Measurements from ENCODE around the gene ORM2. TPM values are rescaled to one million over a fixed set of nuclear protein-coding genes. Genes with fewer than 3 reads are reported as not detected.

The ORM2 gene
- total and polyA plus RNA-seq, 9 of the 15 experiments (the other 6 are each of a cell fraction or from before 2014, with no cell fraction given): 0.98 TPM; not detected in 8

- TF ChIP-seq NRF1 (conservative IDR thresholded peaks at IDR 0.05 in 1 of 2, IDR thresholded peaks at IDR 0.05 in 1 of 2) (peak; percentile 17 to 21; a peak in 1 of 4 replicates), ATF7 (IDR thresholded peaks at IDR 0.05) (peak; percentile 22; the same call in 1 of the 2 replicates), PBX2 (CRISPR knock-in tag; IDR thresholded peaks at IDR 0.05; ENCODE audit: low read depth) (no peak), PBX2 (tag; conservative IDR thresholded peaks at IDR 0.05; ENCODE audit: low read depth) (peak; percentile 77), C11orf30 (IDR thresholded peaks at IDR 0.05; ENCODE audit: low read depth) (peak; percentile 57), FOXJ2 (tag; IDR thresholded peaks at IDR 0.05) (peak; percentile 67), NCOA4 (IDR thresholded peaks at IDR 0.05; ENCODE audit: partially characterized antibody) (no peak), MEIS2 (IDR thresholded peaks at IDR 0.05; ENCODE audit: partially characterized antibody) (peak; percentile 61), MTA3 (IDR thresholded peaks at IDR 0.05; ENCODE audit: borderline replicate concordance) (peak; percentile 18; the same call in 1 of the 2 replicates), JUN (IDR thresholded peaks at IDR 0.05; ENCODE audit: borderline replicate concordance, low read depth, low read length) (0 out of 2 replicates have a peak, but pooled peaks have one; percentile 31), JUN (CRISPR knock-in tag; IDR thresholded peaks at IDR 0.05; ENCODE audit: borderline replicate concordance) (peak; percentile 38; the same call in 1 of the 2 replicates), RBM39 (optimal IDR thresholded peaks at IDR 0.05; ENCODE audit: low read depth, low read length) (no peak), RBM17 (IDR thresholded peaks at IDR 0.05; ENCODE audit: borderline replicate concordance, low read depth, low read length) (no peak), ZNF384 (IDR thresholded peaks at IDR 0.05; ENCODE audit: low read depth, low read length) (peak; percentile 96), HSF4 (CRISPR knock-in tag; IDR thresholded peaks at IDR 0.05; ENCODE audit: borderline replicate concordance) (no peak), ZBTB9 (CRISPR knock-in tag; IDR thresholded peaks at IDR 0.05) (no peak), ZNF316 (IDR thresholded peaks at IDR 0.05) (peak; percentile 46; the same call in 1 of the 2 replicates), FOXK2 (conservative IDR thresholded peaks at IDR 0.05 in 1 of 2, IDR thresholded peaks at IDR 0.05 in 1 of 2; ENCODE audit: low read depth in 2 of 2) (0 out of 4 replicates have a peak, but pooled peaks of 1 of the 2 experiments have one; percentile 27), ZBTB43 (CRISPR knock-in tag; IDR thresholded peaks at IDR 0.05) (no peak)
Observed at GRCh38 chr9:114348906-114349482, 19.3 kb downstream of the ORM2 start (continued).

All from K562 (cell line).